ENCODE measurements around the gene ADGRD2. TPM values are rescaled to one million over a fixed set of nuclear protein-coding genes. Genes with fewer than 3 reads are reported as not detected.
A peak's percentile ranks its signal among the peaks of the same experiment; 100 is the strongest.

The ADGRD2 gene
- total RNA-seq, 1 donor from 2014 or later = not detected

DNA sequence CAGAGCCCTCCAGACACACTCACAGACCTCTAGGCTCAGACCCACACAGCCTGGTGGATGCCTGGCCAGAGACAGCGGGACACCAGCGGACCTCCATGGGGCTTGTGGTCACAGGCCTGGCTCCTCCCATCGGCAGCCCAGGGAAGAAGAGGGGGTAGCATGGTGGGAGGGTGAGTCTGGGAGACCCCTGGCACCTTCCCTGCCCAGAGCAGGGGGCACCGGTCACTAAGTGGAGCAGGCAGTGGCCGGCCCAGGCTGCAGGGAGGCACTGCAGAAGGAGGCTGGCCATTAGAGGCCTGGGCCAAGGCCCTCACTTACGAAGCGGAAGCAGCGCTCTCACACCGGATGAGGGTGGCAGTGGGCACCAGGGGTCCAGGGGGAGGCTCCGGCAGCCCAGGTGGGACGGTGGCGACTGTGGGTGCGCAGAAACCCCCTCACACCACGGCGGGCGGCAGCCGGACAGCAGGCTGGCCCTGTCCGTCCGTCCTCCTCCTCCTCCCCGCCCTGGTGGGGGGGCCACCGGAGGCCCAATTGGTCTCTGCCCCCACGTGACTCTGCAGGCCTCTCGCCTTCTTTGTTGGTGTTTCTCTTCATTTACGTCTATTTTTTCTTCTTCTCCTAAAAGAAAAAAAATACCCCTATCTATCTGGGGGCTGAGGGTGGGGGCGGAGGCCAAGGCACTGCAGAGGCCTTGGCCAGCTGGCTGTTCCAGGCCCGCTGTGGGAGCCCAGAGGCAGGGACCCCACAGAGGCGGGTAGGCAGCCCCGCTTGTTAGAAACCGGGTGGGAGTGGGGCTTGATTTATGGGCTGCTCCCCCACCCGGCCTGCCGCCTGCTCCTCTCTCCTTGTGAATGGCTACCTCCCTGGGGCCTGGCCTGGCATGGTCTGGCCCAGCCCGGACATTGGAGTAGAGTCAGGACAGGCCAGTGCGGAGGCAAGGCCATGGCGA is 57.0 kb downstream of the ADGRD2 start, which contains the start of gene NR5A1:
Gene NR5A1, minus strand, starts transcription at position 469 of the 949 bp plus-strand sequence. CDS start 4,004 bp downstream, outside the sequence.
- Mint-ChIP-seq H3K4me3 (ENCODE audit: unreplicated experiment) (no peak within 1 kb of the TSS), H3K36me3 (ENCODE audit: low read depth) (peaks cover 2% of the 10 kb centered on the region), H3K27me3 (ENCODE audit: low read depth) (peaks cover 19% of the 10 kb centered on the region), H3K4me1 (ENCODE audit: low read depth) (peaks cover 5% of the 10 kb centered on the region), H3K27ac (ENCODE audit: unreplicated experiment) (no peak within 1 kb of the TSS), H3K9me3 (ENCODE audit: low read depth) (no peaks in the 10 kb centered on the region)
- peak; percentile 88 for DNase-seq (ENCODE audit: low spot score)
- TF ChIP-seq, protein P1, sequence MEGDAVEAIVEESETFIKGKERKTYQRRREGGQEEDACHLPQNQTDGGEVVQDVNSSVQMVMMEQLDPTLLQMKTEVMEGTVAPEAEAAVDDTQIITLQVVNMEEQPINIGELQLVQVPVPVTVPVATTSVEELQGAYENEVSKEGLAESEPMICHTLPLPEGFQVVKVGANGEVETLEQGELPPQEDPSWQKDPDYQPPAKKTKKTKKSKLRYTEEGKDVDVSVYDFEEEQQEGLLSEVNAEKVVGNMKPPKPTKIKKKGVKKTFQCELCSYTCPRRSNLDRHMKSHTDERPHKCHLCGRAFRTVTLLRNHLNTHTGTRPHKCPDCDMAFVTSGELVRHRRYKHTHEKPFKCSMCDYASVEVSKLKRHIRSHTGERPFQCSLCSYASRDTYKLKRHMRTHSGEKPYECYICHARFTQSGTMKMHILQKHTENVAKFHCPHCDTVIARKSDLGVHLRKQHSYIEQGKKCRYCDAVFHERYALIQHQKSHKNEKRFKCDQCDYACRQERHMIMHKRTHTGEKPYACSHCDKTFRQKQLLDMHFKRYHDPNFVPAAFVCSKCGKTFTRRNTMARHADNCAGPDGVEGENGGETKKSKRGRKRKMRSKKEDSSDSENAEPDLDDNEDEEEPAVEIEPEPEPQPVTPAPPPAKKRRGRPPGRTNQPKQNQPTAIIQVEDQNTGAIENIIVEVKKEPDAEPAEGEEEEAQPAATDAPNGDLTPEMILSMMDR (IDR thresholded peaks at IDR 0.05) = no peak

DNA sequence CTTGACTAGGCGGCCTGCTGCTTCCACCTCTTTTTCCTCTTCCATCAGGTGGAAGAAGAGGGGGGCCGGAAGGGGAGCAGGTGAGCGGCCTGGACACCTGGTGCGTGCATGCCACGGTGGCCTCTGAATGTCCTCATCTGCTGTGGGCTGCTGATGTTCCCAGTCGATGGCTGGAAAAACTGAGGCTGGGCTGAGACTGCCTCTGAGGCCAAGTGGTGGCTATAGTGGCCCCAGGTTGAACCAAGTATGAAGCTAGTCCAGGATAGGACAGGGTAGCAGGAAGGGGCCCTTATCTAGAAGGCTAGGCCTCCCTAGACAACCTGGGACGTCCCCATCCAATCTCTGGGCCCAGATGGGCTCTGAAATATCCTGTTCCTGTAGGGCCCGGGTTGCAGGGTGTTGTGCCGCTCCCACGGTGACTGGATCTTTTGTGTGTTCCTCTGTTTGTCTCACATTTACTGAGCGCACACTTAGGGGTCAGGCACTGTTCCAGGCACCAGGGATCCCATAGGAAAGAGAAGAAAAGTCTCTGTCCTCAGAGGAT is 57.7 kb downstream of the ADGRD2 start:
- Mint-ChIP-seq H3K27me3 (ENCODE audit: low read depth) (peaks cover 16% of the 10 kb centered on the region), H3K9me3 (ENCODE audit: low read depth) (no peaks in the 10 kb centered on the region), H3K4me3 (ENCODE audit: unreplicated experiment) (no peak overlapping the region), H3K27ac (ENCODE audit: unreplicated experiment) (no peak overlapping the region), H3K36me3 (ENCODE audit: low read depth) (peaks cover 2% of the 10 kb centered on the region), H3K4me1 (ENCODE audit: low read depth) (peaks cover 5% of the 10 kb centered on the region)
- TF ChIP-seq, protein P1 (IDR thresholded peaks at IDR 0.05) = no peak
- no peak for DNase-seq (ENCODE audit: low spot score)

DNA sequence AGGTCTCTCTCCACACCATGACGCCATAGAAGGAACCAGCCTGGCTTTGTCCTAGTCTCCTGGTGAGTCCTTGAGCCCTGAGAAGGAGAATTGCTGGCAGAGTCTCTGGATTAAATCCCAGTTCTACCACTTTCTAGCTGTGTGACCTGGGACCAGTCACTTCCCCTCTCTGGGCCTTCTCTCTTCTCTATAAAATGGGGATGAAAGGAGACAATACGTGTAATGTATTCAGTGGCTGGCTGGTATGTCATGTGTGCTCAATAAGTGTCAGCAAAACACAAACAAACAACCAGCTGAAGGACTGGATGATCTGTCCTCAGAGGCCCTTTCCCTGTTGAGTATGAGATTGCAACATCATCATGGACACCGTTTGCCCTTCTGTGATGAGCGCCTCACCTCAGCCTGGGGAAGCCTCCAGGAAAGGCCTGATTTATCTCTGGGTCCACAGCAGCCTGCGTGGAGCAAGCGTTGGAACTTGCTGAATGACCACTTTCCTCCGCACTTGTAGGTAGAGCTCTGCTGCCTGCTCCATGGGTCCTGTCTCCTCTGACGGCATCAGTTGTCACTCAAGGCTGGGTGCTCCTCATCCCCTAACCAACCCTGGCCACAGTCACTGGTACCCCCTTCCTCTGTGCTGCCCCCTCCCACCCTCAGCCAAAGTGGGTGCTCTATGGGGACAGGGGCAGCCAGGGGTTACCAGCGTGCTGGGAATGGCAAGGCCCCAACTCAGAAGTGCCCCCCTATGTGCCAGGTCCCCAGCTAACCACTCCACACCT is 60.6 kb downstream of the ADGRD2 start:
- Mint-ChIP-seq H3K9me3 (ENCODE audit: low read depth) (no peaks in the 10 kb centered on the region), H3K27me3 (ENCODE audit: low read depth) (peaks cover 3% of the 10 kb centered on the region), H3K27ac (ENCODE audit: unreplicated experiment) (no peak overlapping the region), H3K4me3 (ENCODE audit: unreplicated experiment) (no peak overlapping the region), H3K36me3 (ENCODE audit: low read depth) (no peaks in the 10 kb centered on the region), H3K4me1 (ENCODE audit: low read depth) (peaks cover 4% of the 10 kb centered on the region)
- DNase-seq (ENCODE audit: low spot score) = no peak
- TF ChIP-seq, protein P1 (IDR thresholded peaks at IDR 0.05) = no peak

DNA sequence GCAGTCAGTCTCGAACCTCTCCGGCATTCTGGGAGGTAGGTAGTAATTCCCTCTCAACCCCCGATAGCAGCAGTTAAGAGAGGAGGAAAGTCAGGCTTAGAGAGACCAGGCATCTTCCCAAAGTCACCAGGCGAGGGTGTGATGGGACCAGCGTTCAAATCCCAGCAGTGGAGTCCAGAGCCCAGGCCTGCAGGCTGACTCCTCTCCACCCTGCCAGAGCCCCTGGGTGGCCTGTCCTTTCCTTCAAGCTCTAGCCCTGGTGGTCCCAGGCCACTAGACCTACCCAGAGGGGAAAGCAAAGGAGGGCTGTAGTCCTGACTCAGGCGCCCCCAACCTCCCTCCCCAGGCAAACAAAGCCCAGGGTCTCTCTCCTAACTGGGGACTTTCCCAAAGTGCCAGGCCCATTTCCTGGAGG is 61.2 kb downstream of the ADGRD2 start:
- TF ChIP-seq, protein P1 (IDR thresholded peaks at IDR 0.05) = peak; percentile 17
- no peak for DNase-seq (ENCODE audit: low spot score)
- Mint-ChIP-seq H3K4me3 (ENCODE audit: unreplicated experiment) (no peak overlapping the region), H3K27me3 (ENCODE audit: low read depth) (peaks cover 3% of the 10 kb centered on the region), H3K4me1 (ENCODE audit: low read depth) (peaks cover 4% of the 10 kb centered on the region), H3K9me3 (ENCODE audit: low read depth) (no peaks in the 10 kb centered on the region), H3K36me3 (ENCODE audit: low read depth) (no peaks in the 10 kb centered on the region), H3K27ac (ENCODE audit: unreplicated experiment) (no peak overlapping the region)
